Measurements from ENCODE around the gene C19orf67. TPM values are rescaled to one million over a fixed set of nuclear protein-coding genes. Genes with fewer than 3 reads are reported as not detected.
A peak's percentile ranks its signal among the peaks of the same experiment; 100 is the strongest.

Gene C19orf67
- total RNA-seq, 6 donors from 2014 or later: 0.40 TPM; not detected in 5

DNA sequence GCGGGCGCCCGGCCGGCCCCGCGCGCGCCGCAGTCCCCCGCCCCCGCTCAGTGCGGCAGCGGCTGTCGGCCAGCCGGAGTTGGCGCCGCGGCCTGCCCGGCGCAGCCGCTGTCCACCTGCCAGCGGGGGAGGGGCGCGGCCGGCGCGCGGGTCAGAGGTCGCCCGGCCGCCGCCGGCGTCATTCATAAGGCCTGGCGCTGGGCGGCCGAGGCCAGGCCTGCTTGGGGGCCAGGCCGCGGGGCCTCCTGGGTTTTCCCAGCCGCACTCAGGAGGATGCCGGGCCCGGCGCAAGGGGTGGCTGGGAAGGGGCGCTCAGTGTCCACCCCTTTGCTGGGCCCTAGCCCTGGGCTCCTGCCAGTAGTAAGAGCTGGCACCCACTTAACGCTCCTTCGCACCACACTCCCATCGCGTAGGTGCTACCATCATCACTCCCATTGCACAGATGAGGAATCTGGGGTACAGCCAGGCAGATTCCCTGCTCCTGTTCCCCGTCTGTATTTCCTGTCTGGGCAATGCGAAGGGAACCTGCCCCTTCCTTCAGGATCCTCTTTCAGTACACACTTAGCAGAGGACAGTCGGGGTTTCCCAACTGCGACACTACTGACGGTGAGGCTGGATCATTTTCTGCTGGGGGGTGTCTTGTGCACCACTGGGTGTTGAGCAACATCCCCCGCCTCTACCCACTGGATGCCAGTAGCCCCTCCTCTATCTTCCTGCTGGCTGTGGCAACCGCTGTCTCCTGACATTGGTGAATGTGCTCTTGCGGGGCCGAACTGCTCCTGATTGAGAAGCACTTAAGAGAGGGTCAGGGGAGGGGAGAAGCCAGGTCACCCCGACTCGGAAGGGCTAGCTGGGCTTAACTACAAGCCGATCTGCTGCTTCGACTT is 32.8 kb upstream of the C19orf67 start:
- no peaks in the 10 kb centered on the region for H3K36me3 ChIP-seq
- peak overlapping the region; percentile 54 to 97 (median 90) for H3K4me3 ChIP-seq
- DNase-seq: peak in 1 of 2 donors; percentile 96
- peak; percentile 64 to 70 for ATAC-seq (ENCODE audit: low FRiP score in 2 of 2)
- peak overlapping the region; percentile 95 to 98 (median 98) for H3K27ac ChIP-seq
- no peaks in the 10 kb centered on the region for H3K27me3 ChIP-seq
- WGBS, 2 donors: 4 to 5% methylated on average over 18 to 21 of the region's 61 CpGs
- H3K9me3 ChIP-seq: no peaks in the 10 kb centered on the region
- peaks cover 48 to 56% (median 50%) of the 10 kb centered on the region in 4 donors for H3K4me1 ChIP-seq
- TF ChIP-seq POLR2A (IDR thresholded peaks at IDR 0.05) (peak in 3 of 4 donors; percentile 55 to 82 (median 79)), EP300 (IDR thresholded peaks at IDR 0.05) (peak in 1 of 4 donors; percentile 60), POLR2AphosphoS5 (IDR thresholded peaks at IDR 0.05) (peak; percentile 83 to 91)
- TF ChIP-seq, protein P1, sequence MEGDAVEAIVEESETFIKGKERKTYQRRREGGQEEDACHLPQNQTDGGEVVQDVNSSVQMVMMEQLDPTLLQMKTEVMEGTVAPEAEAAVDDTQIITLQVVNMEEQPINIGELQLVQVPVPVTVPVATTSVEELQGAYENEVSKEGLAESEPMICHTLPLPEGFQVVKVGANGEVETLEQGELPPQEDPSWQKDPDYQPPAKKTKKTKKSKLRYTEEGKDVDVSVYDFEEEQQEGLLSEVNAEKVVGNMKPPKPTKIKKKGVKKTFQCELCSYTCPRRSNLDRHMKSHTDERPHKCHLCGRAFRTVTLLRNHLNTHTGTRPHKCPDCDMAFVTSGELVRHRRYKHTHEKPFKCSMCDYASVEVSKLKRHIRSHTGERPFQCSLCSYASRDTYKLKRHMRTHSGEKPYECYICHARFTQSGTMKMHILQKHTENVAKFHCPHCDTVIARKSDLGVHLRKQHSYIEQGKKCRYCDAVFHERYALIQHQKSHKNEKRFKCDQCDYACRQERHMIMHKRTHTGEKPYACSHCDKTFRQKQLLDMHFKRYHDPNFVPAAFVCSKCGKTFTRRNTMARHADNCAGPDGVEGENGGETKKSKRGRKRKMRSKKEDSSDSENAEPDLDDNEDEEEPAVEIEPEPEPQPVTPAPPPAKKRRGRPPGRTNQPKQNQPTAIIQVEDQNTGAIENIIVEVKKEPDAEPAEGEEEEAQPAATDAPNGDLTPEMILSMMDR (IDR thresholded peaks at IDR 0.05): peak in 3 of 6 experiments; percentile 4 to 33 (median 17)

DNA sequence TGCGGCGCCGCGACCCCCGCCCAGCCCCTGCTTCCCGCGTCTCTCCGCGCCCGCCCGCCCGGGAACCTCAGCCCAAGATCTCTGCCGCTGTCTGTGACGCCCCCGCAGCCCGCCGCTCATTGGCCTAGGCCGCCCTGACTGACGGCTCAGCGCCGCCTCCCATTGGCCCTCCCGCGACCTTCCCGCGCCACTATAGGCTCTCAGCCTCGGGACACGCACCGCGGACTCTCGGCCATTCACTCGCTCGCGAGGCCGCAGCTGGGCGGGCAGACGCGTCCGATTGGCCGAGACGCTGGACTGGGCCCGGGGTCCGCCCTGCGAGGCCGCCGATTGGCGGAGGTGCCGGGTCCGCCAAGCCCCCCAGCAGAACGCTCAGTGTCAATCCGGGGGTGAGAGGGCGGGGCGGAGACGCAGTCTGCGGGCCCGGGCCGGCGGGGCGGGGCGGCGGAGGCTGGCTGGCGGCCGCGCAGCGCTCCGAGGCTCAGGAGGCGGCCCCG is 32.1 kb upstream of the C19orf67 start, which contains the start of gene PRKACA:
PRKACA (minus strand) TSS at position 95 of the 497 bp plus-strand sequence. CDS start 215 bp downstream, outside the sequence.
- DNase-seq (peak; percentile 99 to 100), ATAC-seq (ENCODE audit: low FRiP score in 2 of 2) (peak; percentile 97)
- no CpG with 5 or more reads among the region's 67 CpGs for WGBS, 2 donors
- Histone ChIP-seq H3K9me3 (no peaks in the 10 kb centered on the region), H3K4me3 (peak within 1 kb of the TSS; percentile 88 to 97 (median 94)), H3K36me3 (no peaks in the 10 kb centered on the region), H3K4me1 (peaks cover 55 to 63% (median 57%) of the 10 kb centered on the region in 4 donors), H3K27me3 (no peaks in the 10 kb centered on the region), H3K27ac (peak within 1 kb of the TSS; percentile 95 to 98 (median 98))
- TF ChIP-seq, protein P1 (IDR thresholded peaks at IDR 0.05): no peak
- TF ChIP-seq POLR2AphosphoS5 (IDR thresholded peaks at IDR 0.05): peak in 1 of 2 donors; percentile 72
- no peak for TF ChIP-seq EP300 (IDR thresholded peaks at IDR 0.05)
- TF ChIP-seq POLR2A (IDR thresholded peaks at IDR 0.05): peak in 1 of 4 donors; percentile 43

DNA sequence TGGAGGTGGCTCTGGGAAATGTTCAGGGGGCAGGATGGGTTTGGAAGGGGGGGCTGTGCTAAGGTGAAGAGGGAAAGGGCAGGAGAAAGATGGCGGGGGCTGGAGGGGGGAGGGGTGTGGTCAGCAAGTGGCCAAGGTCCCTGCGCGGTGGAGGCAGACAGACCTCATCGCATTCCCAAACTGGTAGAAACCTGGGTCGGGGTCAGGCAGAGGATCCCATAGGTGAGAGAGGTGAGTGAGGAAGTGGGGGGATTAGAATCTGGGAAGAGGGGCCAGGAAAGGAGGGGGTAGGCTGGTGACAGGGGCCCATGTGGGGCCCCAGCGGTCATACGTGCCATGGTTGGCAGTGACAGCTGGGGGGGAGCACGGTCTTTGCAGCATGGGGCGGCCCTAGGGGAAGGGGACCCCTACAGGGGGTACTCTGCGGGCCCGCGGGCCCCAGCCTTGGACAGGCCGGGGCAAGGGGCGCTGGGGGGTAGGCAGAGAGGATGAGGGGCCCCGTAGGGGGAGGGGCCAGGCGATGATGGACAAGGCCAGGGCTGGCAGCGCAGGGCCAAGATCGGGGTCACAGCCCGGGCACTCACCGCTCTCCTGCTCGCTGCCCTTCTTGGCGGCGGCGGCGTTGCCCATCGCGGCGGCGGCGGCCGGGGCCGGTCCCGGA is 31.5 kb upstream of the C19orf67 start:
- peak overlapping the region; percentile 88 to 97 (median 94) for H3K4me3 ChIP-seq
- no peaks in the 10 kb centered on the region for H3K9me3 ChIP-seq
- WGBS, 2 donors: 0 to 3% methylated on average over 9 to 17 of the region's 33 CpGs
- DNase-seq (peak in 1 of 2 donors; percentile 33), ATAC-seq (ENCODE audit: low FRiP score in 2 of 2) (no peak)
- no peaks in the 10 kb centered on the region for H3K36me3 ChIP-seq
- no peak for TF ChIP-seq EP300 (IDR thresholded peaks at IDR 0.05)
- H3K27ac ChIP-seq: peak overlapping the region; percentile 71 to 98 (median 90)
- no peaks in the 10 kb centered on the region for H3K27me3 ChIP-seq
- peaks cover 62 to 70% (median 64%) of the 10 kb centered on the region in 4 donors for H3K4me1 ChIP-seq

DNA sequence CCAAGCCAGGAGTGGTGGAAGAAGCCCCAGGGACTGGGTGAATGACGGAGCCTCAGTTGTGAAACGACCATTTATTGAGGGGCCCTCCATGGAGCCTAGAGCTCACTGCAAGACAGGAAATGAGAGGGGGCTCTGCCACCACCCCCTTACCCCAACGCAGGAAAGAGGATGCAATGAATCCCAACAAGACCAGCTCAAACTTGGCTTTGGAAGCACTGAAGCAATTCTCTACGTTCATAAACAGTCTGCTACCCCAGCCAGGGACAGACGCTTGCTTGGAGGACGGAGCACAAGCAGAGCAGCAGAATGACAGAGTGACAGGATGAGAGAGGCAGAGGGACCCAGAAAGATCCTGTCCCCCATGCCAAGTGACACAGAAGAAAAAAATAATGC is 30.9 kb upstream of the C19orf67 start:
- no peak for TF ChIP-seq POLR2A (IDR thresholded peaks at IDR 0.05)
- 8 to 26% methylated on average over 6 of the region's 6 CpGs for WGBS, 2 donors
- ATAC-seq (ENCODE audit: low FRiP score in 2 of 2) (no peak), DNase-seq (no peak)
- H3K27ac ChIP-seq: peak overlapping the region; percentile 71 to 98 (median 90)
- no peaks in the 10 kb centered on the region for H3K27me3 ChIP-seq
- peak overlapping the region; percentile 88 to 97 (median 94) for H3K4me3 ChIP-seq
- H3K9me3 ChIP-seq: no peaks in the 10 kb centered on the region
- peaks cover 65 to 74% (median 67%) of the 10 kb centered on the region in 4 donors for H3K4me1 ChIP-seq
- H3K36me3 ChIP-seq: no peaks in the 10 kb centered on the region

DNA sequence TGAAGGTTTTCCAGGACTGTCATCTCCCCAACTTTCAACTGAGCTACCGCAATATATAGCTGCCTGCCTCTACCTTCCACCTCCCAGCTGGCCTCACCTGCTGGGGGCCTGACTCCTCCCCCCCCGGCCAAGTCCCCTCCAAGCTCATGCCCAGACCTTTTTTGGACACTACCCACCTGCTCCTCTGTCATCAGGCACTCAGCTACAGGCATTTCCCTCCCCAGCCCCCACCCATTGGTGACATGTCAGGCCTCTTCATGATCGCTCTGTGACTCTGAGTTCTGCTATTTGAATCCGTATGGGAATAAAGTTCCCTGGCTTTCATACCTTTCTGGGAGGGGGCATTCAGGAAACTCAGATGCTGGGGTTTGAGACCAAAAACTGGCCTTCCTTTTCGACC is 30.2 kb upstream of the C19orf67 start:
- Histone ChIP-seq H3K36me3 (no peaks in the 10 kb centered on the region), H3K9me3 (no peaks in the 10 kb centered on the region), H3K27me3 (no peaks in the 10 kb centered on the region), H3K27ac (peak overlapping the region; percentile 71 to 98 (median 90)), H3K4me1 (peaks cover 65 to 74% (median 67%) of the 10 kb centered on the region in 4 donors), H3K4me3 (peak overlapping the region in 1 of 4 donors; percentile 88)
- TF ChIP-seq, protein P1 (IDR thresholded peaks at IDR 0.05): no peak
- TF ChIP-seq POLR2AphosphoS5 (IDR thresholded peaks at IDR 0.05) (no peak), POLR2A (IDR thresholded peaks at IDR 0.05) (no peak), EP300 (IDR thresholded peaks at IDR 0.05) (no peak)
- DNase-seq (no peak), ATAC-seq (ENCODE audit: low FRiP score in 2 of 2) (no peak)
- WGBS, 2 donors: 77 to 85% methylated on average over 5 of the region's 5 CpGs
